HG02678 (cell line): ENCODE results near the gene MAP3K15.
"Not testable (repeated sequence)": the region's sequence is repeated elsewhere in the genome, so short reads cannot be mapped to it uniquely, and the experiment has no call there.

Experiments used
- ATAC-seq: cut with Tn5 transposase; IDR thresholded peaks from one replicate; pipeline ENCODE4 v1.9.1; 2021; ENCODE audit warnings: mild to moderate bottlenecking, moderate library complexity; ENCODE audit not compliant: unreplicated experiment

MAP3K15 gene

DNA sequence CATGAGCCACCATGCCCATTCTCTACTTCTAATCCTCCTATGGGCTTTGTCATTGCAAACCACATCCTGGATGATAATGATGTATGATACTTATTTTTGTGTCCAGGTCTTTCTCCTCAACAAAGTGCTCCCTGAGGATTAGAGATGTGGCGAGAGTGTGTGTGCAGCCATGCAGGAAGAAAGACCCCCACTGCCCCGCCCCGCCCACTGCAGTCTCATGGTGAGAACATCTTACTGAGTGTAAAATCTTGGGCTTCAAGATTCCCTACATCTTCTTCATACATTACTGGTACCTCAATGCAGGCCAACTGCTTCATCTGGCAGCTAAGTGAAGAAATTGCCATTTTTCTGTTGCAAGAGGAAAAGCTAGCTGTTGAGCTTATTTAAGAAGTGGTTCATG, 25.9 kb upstream of the MAP3K15 start:
- ATAC-seq, result no peak

- no peak for ATAC-seq
Observed at GRCh38 chrX:19540076-19540475, 24.8 kb upstream of the MAP3K15 start.

- ATAC-seq, result no peak
Observed at GRCh38 chrX:19539665-19540064, 24.4 kb upstream of the MAP3K15 start.

DNA sequence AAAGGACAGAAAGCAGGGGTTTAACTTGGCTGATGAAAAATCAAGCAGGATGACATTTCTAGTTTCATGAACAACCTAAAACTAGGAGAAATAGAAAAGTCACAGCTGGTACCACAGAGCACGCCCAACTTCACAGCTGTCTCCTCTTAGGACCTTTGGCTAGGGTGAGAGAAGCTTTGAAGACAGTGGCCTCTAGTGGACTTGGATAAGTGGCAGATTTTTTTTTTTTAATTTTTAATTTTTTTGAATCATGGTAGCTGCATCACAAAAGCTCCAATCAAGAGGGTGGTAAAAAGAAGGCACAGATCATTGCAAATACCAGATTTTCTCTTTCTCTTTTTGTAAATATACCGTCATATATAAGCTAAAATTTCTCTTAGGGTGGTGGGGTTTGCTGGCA, 20.2 kb upstream of the MAP3K15 start:
- no peak for ATAC-seq

GRCh38 chrX:19532709-19533108, 17.4 kb upstream of the MAP3K15 start:
- ATAC-seq, result no peak

DNA sequence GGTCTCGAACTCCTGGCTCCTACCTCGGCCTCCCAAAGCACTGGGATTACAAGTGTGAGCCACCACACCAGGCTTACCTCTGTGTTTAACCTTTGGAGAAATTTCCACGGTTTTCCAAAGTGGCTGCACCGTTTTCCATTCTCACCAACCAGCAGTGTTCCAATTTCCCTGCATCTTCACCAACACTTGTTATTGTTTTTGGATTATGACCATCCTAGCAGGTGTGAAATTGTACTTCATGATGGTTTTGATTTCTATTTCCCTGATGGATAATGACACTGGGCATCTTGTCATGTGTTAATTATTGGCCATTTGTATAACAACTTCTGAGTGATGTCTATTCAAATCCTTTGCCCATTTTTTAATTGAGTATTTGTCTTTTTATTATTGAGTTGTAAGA, 2.7 kb upstream of the MAP3K15 start:
- ATAC-seq, result no peak

DNA sequence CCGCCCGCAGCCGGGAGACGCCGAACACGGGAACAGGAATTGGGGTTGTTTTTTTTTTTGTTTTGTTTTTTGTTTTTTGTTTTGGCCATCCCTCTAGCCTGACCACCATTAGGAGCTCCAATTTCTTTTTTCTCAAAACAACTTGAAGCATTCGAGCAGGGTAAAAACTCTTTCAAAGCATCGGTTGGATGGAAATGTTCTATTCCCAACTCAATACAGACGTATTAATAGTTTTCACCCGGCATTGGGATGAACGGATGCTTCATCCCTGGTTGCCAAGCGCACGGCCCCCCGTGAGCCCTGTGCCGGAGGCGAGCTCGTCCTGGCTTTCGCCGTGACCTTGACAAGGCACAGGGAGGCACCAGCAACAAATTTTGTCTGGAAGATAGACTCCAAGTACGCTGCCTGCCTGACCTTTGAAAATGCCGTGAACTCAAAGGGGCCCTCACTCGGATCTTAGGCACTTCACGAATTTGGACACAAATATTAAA, 352 bp upstream of the MAP3K15 start:
- no peak for ATAC-seq

DNA sequence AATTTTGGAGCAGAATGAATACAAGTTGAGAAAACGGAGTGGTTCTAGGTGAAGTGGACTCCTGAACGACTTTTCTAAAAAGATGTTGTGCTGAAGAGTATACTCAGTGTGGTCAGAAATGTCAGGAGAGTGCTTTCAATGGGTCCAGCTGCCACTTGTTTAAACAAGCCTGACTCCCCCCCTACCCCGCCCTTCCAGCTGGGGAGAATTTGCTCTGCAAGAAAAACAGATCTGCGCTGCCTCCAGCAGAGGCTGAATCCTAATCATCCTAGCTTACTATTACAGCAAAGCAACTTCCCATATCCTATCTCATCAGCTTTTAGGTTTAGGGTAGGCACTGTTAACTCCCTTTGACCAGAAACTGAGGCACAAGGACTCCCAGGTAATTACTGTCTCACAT, 1.9 kb downstream of the MAP3K15 start:
- ATAC-seq, result no peak

- peak; percentile 84 for ATAC-seq
Observed at GRCh38 chrX:19512961-19513360, 2.3 kb downstream of the MAP3K15 start.

DNA sequence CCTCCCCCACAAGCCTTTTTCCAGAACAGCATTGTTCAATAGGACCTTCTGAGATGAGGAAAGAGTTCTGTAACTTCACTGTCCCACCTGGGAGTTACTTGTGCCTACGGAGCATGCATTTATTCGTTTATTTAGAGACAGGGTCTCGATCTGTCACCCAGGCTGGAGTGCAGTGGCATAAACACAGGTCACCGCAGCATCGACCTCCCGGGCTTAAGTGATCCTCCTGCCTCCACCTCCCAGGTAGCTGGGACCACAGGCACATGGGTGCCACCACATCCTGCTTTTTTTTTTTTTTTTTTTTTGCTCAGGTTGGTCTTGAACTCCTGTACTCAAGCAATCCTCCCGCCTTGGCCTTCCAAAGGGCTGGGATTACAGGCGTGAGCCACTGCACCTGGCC, 2.9 kb downstream of the MAP3K15 start:
- ATAC-seq, result no peak

DNA sequence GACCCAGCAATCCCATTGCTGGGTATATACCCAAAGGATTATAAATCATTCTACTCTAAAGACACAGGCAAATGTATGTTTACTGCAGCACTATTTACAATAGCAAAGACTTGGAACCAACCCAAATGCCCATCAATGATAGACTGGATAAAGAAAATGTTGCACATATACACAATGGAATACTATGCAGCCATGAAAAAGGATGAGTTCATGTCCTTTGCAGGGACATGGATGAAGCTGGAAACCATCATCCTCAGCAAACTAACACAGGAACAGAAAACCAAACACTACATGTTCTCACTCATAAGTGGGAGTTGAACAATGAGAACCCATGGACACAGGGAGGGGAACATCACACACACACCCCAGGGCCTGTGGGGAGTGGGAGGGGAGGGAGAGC, 3.5 kb downstream of the MAP3K15 start:
- not testable (repeated sequence) for ATAC-seq

- ATAC-seq, result no peak
Observed at GRCh38 chrX:19496711-19497110, 18.6 kb downstream of the MAP3K15 start.

DNA sequence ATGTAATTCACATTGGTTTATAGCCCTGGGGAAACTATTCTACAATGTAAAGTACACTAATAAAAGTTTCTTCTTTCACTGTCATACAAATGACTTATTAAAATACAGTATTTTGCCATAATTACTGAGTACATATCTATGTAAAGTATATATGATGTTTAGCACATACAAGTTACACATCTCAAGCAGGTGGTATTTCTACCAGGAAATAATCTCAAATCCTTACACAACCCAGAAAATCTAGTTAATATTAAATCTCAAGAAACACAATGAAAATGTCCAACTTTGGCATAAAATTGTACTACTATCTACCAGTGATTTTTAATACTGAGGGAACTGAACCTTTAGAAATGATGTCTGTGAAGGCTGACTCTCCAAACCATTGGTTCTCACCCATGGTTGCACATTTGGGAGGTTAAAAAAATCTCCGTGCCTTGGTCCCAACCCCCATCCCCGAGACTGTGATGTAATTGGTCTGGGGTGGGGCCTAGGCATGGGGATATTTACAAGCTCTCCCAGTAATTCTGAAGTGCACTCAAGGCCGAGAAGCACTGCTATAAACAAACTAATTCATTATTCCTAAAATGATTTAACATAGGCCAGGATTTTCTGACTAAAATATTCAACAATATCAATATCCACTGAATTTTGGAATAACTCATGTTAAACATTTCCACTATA, 27.6 kb downstream of the MAP3K15 start:
- ATAC-seq, result no peak

DNA sequence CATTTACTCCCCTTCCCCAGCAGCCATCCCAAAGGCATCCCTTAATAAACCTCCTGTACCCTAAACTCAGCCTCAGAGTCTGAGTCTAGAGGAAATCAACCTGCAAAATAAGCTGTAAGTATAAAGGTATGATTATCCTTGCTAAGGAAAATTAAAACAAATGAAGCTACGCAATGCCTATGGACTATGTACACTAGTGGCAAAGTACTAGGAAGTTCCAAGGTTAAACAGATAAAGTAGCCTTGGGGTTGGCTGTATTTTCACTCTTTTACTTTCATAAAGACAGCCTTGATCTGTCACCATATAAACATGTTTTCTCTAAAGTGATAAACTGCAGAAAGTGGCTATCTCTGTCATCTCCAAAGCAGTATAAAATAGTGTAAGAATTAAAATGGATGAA, 35.9 kb downstream of the MAP3K15 start:
- ATAC-seq, result no peak

- ATAC-seq, result not testable (repeated sequence)
Observed at GRCh38 chrX:19468383-19468782, 46.9 kb downstream of the MAP3K15 start.

DNA sequence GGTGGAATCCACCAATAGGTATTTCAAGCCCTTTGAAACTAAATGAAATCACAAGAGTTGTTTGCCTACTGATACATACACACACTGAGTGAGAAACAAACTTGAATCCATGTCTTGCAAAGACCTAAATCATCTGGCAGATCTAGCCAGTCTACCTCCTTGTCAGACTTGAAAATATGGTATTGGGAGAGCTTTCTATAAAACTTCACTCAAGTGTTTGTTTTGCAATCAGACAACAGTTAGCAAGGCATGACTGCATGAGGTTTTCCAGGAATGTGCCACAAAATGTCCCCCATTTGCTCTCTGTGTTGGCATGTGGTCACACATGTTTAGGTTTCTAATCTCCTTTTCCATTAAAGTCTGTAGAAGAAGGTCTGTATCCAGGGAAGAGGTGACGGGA, 52.4 kb downstream of the MAP3K15 start:
- no peak for ATAC-seq

DNA sequence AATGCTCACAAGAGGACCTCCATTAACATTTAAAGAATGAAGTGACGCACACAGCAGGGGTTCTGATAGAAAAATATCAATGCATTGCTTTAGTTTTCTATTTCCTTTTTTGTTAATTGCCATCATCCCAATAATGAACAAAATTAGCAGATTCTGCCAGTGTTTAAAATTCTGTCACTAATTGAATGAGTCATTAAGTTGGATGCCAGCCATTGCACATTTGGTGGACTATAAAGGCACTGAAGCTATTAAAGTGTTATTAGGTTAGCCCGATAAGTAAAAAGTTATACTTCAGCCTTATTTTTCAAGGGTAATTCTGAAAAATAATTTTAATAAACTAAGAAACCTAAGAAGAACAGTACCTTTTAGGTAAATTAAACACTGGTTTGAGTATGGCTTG, 53.1 kb downstream of the MAP3K15 start:
- no peak for ATAC-seq

GRCh38 chrX:19457662-19458061, 57.6 kb downstream of the MAP3K15 start:
- ATAC-seq, result no peak

GRCh38 chrX:19448077-19448476, 67.2 kb downstream of the MAP3K15 start:
- ATAC-seq, result no peak

DNA sequence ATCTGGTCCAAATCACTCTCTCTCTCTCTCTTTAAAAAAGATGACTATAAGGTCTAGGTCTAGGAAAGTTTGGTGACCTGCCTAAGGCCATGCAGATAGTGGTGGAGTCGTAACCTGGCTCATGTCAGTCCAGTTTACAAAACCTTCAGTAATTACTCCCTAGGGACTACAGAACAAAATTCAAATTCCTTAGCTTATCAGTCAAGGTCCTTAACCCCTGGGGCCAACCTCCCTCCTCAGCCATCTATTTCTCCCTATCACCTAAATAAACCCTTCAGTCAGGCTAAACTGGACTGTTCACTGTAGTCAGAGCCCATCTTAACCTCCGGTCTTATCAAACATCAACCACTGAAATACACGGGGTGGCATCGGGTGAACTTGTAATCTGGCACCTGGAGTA, 68.9 kb downstream of the MAP3K15 start:
- no peak for ATAC-seq

- not testable (repeated sequence) for ATAC-seq
Observed at GRCh38 chrX:19445772-19446171, 69.5 kb downstream of the MAP3K15 start.

GRCh38 chrX:19443869-19444526, 71.3 kb downstream of the MAP3K15 start:
- no peak for ATAC-seq

DNA sequence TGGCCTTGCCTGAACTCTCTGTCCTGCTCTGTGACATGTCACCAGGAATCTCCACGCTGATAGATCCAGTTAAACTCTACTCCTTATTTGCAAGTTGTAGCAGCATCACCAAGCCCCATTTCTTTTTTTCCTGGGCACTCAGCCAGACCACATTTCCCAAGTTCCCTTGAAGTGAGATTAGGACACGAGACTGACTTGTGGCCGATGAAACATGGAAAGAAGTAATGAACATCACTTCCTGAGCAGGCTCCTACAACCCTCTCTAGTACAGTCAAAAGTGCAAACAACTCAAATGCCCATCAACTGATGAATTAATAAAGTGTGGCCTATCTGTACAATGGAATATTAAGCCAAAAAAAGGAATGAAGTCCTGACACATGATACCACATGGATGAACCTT, 74.6 kb downstream of the MAP3K15 start:
- ATAC-seq, result no peak
